ENCODE data around the gene RDM1.

- TF ChIP-seq CTCF (IDR thresholded peaks at IDR 0.05) = no peak
- no peak for TF ChIP-seq POLR2A (IDR thresholded peaks at IDR 0.05; ENCODE audit: low read length)
- TF ChIP-seq CBX8 (IDR thresholded peaks at IDR 0.05) = no peak
- no peak for TF ChIP-seq HMGXB4 (CRISPR knock-in tag; IDR thresholded peaks at IDR 0.05; ENCODE audit: borderline replicate concordance)
- no peak for TF ChIP-seq FOXS1 (CRISPR knock-in tag; IDR thresholded peaks at IDR 0.05)
- TF ChIP-seq JUN (IDR thresholded peaks at IDR 0.05) = no peak
These were observed 18.1 kb downstream of the RDM1 start for GRCh38 chr17:35912339-35912912.

Data from A549 (cell line).